HepG2 (cell line): Measurements from ENCODE around the gene EPHA2. TPM values are rescaled to one million over a fixed set of nuclear protein-coding genes. Genes with fewer than 3 reads are reported as not detected.

Experiments used
- ATM ChIP-seq: fragments of 450-650 bp; IDR thresholded peaks from 2 replicates; pipeline ENCODE4 v1.7.1; 2017; ENCODE audit warnings: mild to moderate bottlenecking, borderline replicate concordance
- CAMTA2 ChIP-seq: sonication (generic); formaldehyde crosslinking; IDR thresholded peaks from 2 replicates; pipeline ENCODE4 v1.4.0; 2020; ENCODE audit warnings: mild to moderate bottlenecking, missing genetic modification reagents, borderline replicate concordance
- CREB1 ChIP-seq, 2 experiments: fragments of 450-650 bp in 1 of 2; IDR thresholded peaks; 2 replicates each; pipeline ENCODE4 v1.6.1; 2016 to 2017; ENCODE audit warnings: control low read depth in 1 of 2, mild to moderate bottlenecking in 1 of 2, missing compliant biosample characterization in 1 of 2, missing genetic modification characterization in 1 of 2
- E2F2 ChIP-seq: sonication (generic); formaldehyde crosslinking; IDR thresholded peaks from 2 replicates; pipeline ENCODE4 v1.4.0; 2020; ENCODE audit warnings: missing genetic modification reagents, borderline replicate concordance
- ELF4 ChIP-seq: sonication (generic); formaldehyde crosslinking; IDR thresholded peaks from 2 replicates; pipeline ENCODE4 v1.5.0; 2020; ENCODE audit warnings: missing genetic modification reagents, mild to moderate bottlenecking, moderate library complexity, borderline replicate concordance
- KAT8 ChIP-seq: IDR thresholded peaks from 2 replicates; pipeline ENCODE4 v1.6.1; 2016; ENCODE audit warnings: missing genetic modification reagents, missing compliant biosample characterization
- KLF11 ChIP-seq: IDR thresholded peaks from 2 replicates; pipeline ENCODE4 v1.6.1; 2016; ENCODE audit warnings: missing compliant biosample characterization
- KMT2A ChIP-seq: sonication (generic); formaldehyde crosslinking; IDR thresholded peaks from 2 replicates; pipeline ENCODE4 v1.4.0; 2020; ENCODE audit warnings: missing genetic modification reagents
- LRRFIP1 ChIP-seq: sonication (generic); formaldehyde crosslinking; conservative IDR thresholded peaks from 2 replicates; pipeline ENCODE4 v1.4.0; 2020; ENCODE audit warnings: missing genetic modification reagents
- NFKBIZ ChIP-seq: IDR thresholded peaks from 2 replicates; pipeline ENCODE4 v1.6.1; 2018; ENCODE audit warnings: missing genetic modification reagents, missing compliant biosample characterization
- NONO ChIP-seq, 2 experiments: fragments of 450-650 bp in 1 of 2; sonication (generic) in 1 of 2; formaldehyde crosslinking in 1 of 2; IDR thresholded peaks in 1 of 2; conservative IDR thresholded peaks in 1 of 2; 2 replicates each; pipeline versions ENCODE4 v1.6.1 to v1.8.0; 2017 to 2022; ENCODE audit warnings: mild to moderate bottlenecking in 1 of 2, missing genetic modification reagents in 1 of 2, moderate library complexity in 1 of 2
- REPIN1 ChIP-seq: sonication (generic); formaldehyde crosslinking; IDR thresholded peaks from 2 replicates; pipeline ENCODE4 v1.8.0; 2022; ENCODE audit warnings: missing genetic modification reagents, low read depth, mild to moderate bottlenecking, borderline replicate concordance
- RFXANK ChIP-seq: IDR thresholded peaks from 2 replicates; pipeline ENCODE4 v1.6.1; 2016
- SYNCRIP ChIP-seq: fragments of 200-400 bp; formaldehyde crosslinking; IDR thresholded peaks from 2 replicates; pipeline ENCODE4 v1.6.1; 2018; ENCODE audit warnings: mild to moderate bottlenecking, low read depth, low read length; ENCODE audit not compliant: insufficient read depth
- USF2 ChIP-seq, 2 experiments: sonication (generic) in 1 of 2; formaldehyde crosslinking in 1 of 2; IDR thresholded peaks; 2 replicates each; pipeline versions ENCODE4 v1.5.1 to v1.6.1; 2011 to 2020; ENCODE audit warnings: borderline replicate concordance in 1 of 2, low read depth in 1 of 2, low read length in 1 of 2, mild to moderate bottlenecking in 1 of 2, missing genetic modification reagents in 1 of 2, moderate library complexity in 1 of 2
- ZBTB14 ChIP-seq: sonication (generic); formaldehyde crosslinking; IDR thresholded peaks from 2 replicates; pipeline ENCODE4 v1.4.0; 2020; ENCODE audit warnings: missing genetic modification reagents
- ZKSCAN8 ChIP-seq: IDR thresholded peaks from 2 replicates; pipeline ENCODE4 v1.6.1; 2016; ENCODE audit warnings: borderline replicate concordance, missing genetic modification reagents, missing compliant biosample characterization
- ZNF17 ChIP-seq: sonication (generic); formaldehyde crosslinking; IDR thresholded peaks from 2 replicates; pipeline ENCODE4 v1.5.0; 2020; ENCODE audit warnings: mild to moderate bottlenecking, missing genetic modification reagents
- ZNF350 ChIP-seq: sonication (generic); formaldehyde crosslinking; IDR thresholded peaks from 2 replicates; pipeline ENCODE4 v1.4.0; 2020; ENCODE audit warnings: mild to moderate bottlenecking, low read depth, missing genetic modification reagents, borderline replicate concordance
- ZNF580 ChIP-seq: IDR thresholded peaks from 2 replicates; pipeline ENCODE4 v1.6.1; 2016; ENCODE audit warnings: low read depth, borderline replicate concordance
- polyA plus RNA-seq, 8 experiments: library from polyadenylated mRNA; depleted of rRNA in 3 of 8; stranded (reverse) in 7 of 8; unstranded in 1 of 8; fragments of >200 nt; fragmentation: Illumina TruSeq in 4 of 8; extraction: Trizol in 4 of 8; gene quantifications; 2 replicates each; pipeline versions ENCODE4 v1.2.1 to v1.2.3, GENCODE V29; 2011 to 2016; ENCODE audit warnings: low read depth in 4 of 8, missing spikeins in 1 of 8, mixed read lengths in 1 of 8; ENCODE audit not compliant: insufficient read depth in 1 of 8
- total RNA-seq, 5 experiments: library from RNA; depleted of rRNA; stranded (reverse); fragments of >200 nt; fragmentation: Illumina TruSeq; extraction: Trizol; gene quantifications; 2 replicates each; pipeline ENCODE4 v1.2.3, GENCODE V29; 2016; ENCODE audit warnings: low read depth in 1 of 5

Gene EPHA2
- total and polyA plus RNA-seq, 2 of the 13 experiments (the other 11 are each of a cell fraction or from before 2014, with no cell fraction given) = 33.6 to 53.6 TPM

- TF ChIP-seq NONO (IDR thresholded peaks at IDR 0.05) = no peak
- no peak; the same call in 1 of the 2 replicates for TF ChIP-seq NONO (CRISPR knock-in tag; conservative IDR thresholded peaks at IDR 0.05)
- TF ChIP-seq CREB1 (IDR thresholded peaks at IDR 0.05) = peak; percentile 98
- peak; percentile 88; the same call in 1 of the 2 replicates for TF ChIP-seq CREB1 (CRISPR knock-in tag; IDR thresholded peaks at IDR 0.05)
- TF ChIP-seq SYNCRIP = no peak
- TF ChIP-seq ZKSCAN8 (CRISPR knock-in tag) = no peak
- TF ChIP-seq RFXANK (CRISPR knock-in tag) = no peak
- TF ChIP-seq ATM = no peak
- no peak for TF ChIP-seq ZBTB14
- no peak for TF ChIP-seq CAMTA2 (CRISPR knock-in tag)
- TF ChIP-seq E2F2 (CRISPR knock-in tag) = 0 out of 2 replicates have a peak, but pooled peaks have one; percentile 33
- TF ChIP-seq KAT8 (CRISPR knock-in tag) = 0 out of 2 replicates have a peak, but pooled peaks have one; percentile 39
- no peak for TF ChIP-seq NFKBIZ (CRISPR knock-in tag)
- TF ChIP-seq USF2 (IDR thresholded peaks at IDR 0.05; ENCODE audit: low read depth, low read length) = no peak
- TF ChIP-seq USF2 (CRISPR knock-in tag; IDR thresholded peaks at IDR 0.05; ENCODE audit: borderline replicate concordance) = 0 out of 2 replicates have a peak, but pooled peaks have one; percentile 40
- no peak for TF ChIP-seq ZNF580 (CRISPR knock-in tag)
- TF ChIP-seq KMT2A (CRISPR knock-in tag) = no peak
- TF ChIP-seq REPIN1 (CRISPR knock-in tag) = 0 out of 2 replicates have a peak, but pooled peaks have one; percentile 49
- TF ChIP-seq ZNF17 = no peak
- no peak for TF ChIP-seq LRRFIP1 (CRISPR knock-in tag)
- TF ChIP-seq ZNF350 (CRISPR knock-in tag) = peak; percentile 43; the same call in 1 of the 2 replicates
- TF ChIP-seq ELF4 = no peak
- TF ChIP-seq KLF11 (CRISPR knock-in tag) = no peak
Observed at GRCh38 chr1:16164213-16165072, 8.6 kb upstream of the EPHA2 start (continued).
